GM21717 (cell line): ENCODE measurements around the gene TMEM164.
"Not testable (repeated sequence)": the region's sequence is repeated elsewhere in the genome, so short reads cannot be mapped to it uniquely, and the experiment has no call there.

Experiments used
- ATAC-seq: cut with Tn5 transposase; IDR thresholded peaks from one replicate; pipeline ENCODE4 v1.9.1; 2021; ENCODE audit warnings: mild to moderate bottlenecking, moderate library complexity; ENCODE audit not compliant: unreplicated experiment

TMEM164 gene

DNA sequence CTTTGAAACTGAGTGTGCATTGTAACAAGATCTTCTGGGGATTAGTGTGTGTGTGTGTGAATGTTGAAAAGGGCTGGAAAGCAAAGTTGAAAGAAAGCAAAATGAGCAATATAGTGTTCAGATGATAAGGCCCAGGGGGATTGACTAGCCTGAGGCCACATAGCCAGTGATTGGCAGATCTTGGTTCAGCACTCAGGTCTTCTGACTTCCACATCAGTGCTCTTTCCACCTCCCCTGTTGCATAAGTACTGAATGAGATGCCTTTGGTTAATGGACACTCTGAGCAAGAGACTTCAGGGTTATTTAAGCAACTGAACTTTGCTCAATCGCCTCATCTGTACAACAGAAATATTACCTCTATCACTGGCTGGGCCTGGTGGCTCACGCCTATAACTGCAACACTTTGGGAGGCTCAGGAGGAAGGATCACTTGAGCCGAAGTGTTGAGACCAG, 120.4 kb downstream of the TMEM164 start:
- no peak for ATAC-seq

DNA sequence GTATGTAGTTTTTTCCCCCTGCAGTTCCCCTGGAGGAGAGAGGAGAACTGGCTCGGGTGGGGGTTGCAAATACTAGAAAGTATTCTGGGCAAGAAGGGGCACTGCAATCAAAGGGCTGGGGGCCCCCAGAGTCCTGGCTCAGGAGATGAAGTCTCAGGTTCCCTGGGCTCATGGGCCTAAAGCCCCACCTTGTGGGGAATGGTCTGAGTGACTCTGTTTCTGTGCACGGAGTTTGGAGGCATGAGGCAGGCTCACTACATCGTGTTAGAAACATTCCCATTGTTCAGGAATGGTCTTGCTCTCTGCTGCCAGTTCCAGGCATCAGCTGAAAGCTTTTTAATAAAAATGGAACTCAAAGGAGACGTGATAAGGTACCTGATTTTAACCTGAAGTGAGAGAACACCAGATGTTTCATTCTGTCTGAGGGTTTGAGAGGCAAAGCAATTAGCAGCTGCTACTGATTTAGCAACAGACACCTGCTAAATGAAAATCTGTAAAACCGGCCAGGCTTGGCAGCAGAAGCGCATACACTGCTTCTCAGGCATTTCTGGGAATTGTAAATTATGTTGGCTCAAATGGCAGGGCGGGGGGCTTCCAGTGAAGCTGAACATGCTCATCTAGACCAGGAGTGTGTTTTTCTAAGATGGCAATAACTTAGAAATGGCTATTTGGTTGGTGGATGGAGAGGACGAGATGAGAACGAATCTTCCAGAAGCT, 122.7 kb downstream of the TMEM164 start:
- no peak for ATAC-seq

DNA sequence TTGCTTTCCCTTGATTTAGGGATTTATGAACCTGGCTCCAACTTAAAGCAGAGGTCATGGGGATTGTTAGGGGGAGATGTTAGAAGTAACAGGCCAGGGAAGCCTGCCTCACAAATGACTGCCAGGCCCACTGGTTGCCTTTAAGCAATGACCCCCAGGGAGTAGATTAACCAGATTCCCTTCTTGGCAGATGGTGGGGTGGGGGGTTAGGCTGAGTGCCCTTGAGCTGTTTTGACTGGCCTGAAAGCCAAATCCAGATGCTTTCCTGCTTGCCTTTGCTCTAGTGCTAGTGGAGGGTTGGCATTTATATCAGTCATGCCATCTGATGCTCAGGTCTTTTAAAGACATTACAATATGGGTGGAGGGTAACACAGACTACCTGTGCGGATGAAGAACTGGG, 128.1 kb downstream of the TMEM164 start:
- ATAC-seq = no peak

DNA sequence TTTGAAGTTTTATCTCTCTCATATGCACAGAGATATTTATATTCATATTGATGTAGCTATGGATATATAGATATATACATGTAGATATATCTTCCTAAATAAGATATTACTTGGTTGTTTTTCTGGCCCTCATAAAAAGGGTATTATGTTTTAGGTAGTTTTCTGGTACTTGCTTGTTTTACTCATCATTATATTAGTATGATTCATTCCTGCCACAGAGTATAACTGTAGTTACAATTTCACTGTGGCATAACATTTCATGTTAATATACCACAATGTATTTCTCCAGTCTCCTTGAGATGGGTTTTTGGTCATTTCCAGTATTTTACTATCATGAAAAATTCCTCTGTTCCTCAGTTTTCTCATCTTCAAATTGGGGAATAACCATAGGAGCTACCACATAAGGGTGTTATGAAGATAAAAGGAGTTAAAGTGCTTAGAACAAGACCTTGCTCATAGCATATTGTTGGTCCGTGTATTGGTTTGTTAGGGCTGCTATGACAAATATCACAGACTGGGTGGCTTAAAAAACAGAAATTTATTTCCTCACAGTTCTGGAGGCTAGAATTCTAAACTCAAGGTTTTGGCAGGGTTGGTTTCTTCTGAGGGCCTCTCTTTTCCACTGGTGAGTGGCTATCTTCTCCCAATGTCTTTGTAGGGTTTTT, 129.7 kb downstream of the TMEM164 start:
- no peak for ATAC-seq

DNA sequence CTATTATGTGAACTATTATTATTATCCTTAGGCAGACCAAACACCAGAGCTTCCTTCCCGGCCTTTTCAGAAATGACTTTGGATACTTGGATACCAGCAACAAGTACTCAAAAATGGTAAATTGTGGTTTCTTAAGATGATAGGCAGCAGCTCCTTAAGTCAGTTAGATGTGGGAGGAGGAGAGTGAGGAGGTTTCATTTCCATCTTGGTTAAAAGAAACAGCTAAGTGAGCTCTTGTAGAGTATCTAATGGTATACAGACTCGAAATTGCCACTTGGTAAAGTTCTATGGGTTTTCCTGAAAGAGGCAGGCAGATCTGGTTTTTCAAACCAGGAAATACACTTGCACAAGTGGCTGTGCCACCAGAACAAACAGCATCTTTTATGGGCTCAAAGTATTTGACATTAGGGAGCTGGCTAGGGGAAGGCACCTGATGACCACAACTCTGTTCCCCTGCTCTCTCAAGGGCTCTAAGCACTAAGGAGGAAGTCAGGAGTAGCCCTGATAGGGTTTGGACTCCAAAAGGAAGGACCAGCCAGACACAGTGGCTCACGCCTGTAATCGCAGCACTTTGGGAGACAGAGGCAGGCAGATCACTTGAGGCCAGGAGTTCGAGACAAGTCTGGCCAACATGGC, 130.9 kb downstream of the TMEM164 start:
- peak; percentile 69 for ATAC-seq

DNA sequence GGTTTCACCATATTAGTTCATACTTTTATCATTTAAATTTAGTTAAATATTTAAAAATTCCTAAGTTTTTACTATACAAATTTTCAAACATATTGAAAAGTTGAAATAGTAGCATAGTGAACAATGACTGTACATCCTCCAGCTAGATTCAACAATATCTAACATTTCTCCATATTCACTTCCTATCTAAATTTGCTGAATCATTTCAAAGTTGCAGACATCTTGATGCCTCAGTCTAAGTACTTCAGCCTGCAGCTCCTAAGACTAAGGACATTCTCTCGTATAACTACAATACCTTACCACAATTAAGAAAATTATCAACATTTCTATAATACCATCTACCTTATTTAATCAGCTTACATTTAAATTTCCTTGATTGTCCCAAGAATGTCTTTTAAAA, 132.7 kb downstream of the TMEM164 start:
- ATAC-seq = no peak

DNA sequence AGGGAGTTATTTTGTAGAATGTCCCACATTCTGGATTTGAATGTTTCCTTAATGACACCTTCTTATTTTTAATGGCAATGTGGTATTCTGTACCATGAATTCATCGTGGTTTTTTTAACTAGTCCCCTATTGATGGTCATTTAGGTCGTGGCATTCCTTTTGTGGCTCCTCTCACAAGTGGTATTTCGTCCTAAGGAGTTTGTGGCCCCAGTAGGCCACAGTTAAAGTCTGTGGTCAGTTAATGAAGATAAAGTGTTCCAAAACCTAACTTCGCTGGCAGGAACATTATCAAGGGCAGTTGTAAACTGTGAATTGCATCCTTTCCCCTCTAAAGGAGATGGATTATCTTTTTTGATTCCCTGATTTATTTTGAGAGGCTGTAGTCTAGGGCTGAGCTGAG, 133.2 kb downstream of the TMEM164 start:
- no peak for ATAC-seq

DNA sequence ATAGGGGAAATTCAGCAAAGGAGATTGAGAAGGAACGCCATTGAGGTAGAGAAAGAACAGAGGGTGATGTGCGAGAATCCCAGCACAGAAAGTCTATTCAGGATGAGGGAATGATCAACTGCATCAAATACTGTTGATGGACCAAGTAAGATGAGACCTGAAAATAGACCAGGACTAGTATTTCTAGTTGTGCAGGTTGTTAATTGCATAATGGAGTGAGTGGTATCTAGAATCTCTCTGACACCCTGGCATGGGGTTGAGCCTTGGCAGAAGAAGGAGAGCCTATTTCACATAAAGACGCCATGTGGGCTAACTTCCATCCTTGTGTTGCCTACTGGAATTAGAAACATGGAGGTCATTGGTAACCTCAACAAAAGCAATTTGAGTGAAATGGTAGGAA, 135.6 kb downstream of the TMEM164 start:
- no peak for ATAC-seq

DNA sequence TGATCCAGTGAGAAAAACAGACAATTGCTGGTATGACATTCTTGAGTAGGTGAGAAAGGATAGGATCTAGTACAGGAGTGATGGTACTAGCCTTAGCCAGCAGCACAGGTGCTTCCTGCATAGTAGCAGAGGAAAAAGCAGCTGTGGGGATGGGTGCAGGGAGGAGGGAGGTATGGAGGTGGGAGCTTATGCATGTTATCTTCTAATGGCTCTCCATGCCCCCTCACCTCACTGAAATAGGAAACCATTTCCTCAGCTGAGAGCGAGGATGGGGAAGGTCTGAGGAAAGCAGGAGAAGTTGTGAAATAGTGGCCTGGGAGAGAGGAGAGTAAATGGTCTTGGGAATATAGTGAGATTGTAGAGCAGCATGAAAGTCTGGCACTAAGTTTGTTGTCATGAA, 136.3 kb downstream of the TMEM164 start:
- ATAC-seq = no peak

DNA sequence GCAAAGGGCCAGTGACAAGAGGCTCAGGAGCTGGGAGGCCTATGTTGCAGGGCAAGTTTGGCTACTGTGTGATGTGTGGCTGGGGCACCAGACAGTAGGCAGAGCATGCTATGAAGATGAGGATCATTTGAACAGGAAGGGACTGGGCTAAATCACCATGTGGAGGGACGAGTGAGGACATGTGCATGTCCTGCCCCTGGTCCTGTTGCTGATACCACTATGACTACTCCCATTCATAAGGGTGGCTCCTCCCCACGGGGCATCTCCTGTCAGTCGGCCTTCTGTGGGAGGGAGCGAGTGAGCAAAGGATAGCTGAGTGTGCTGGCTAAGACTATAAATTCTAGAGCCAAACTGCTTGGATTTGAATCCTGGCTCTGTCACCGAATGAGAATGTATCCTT, 139.2 kb downstream of the TMEM164 start:
- no peak for ATAC-seq

DNA sequence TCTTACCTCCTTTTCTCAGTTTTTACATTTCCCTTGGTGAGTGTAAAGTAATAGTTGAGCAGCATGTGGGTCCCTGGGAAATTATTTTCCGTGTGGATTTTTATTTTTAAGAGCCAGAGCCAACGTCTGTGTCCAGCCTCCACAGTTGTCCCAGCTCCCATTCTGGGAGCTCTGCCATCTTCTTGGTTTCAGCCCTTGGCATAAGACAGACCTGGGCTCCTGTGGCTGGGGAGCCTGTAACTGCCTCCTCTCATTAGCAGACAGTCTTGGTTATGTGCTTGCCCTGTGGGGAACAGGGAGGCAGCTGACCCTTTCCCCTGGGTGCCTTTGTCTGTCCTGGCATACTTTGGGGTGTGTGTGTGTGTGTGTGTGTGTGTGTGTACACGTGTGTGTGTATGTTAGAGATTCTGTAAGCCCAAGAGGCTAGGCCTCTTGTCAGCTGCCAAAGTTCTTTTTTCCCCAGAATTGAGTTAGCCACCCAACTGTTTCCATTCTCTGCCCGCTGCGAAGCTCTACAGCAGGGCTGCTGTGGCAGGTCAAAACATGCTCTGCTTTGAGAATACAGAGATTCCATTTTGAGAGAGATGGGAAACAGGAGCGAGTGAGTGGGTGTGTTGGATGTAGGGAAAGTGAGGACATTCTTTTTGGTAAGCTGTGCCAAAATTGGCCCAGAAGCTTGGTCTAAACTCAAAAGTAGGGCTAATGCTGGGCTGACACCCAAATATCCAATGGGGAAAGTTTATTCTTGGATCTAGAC, 140.7 kb downstream of the TMEM164 start:
- ATAC-seq = no peak

DNA sequence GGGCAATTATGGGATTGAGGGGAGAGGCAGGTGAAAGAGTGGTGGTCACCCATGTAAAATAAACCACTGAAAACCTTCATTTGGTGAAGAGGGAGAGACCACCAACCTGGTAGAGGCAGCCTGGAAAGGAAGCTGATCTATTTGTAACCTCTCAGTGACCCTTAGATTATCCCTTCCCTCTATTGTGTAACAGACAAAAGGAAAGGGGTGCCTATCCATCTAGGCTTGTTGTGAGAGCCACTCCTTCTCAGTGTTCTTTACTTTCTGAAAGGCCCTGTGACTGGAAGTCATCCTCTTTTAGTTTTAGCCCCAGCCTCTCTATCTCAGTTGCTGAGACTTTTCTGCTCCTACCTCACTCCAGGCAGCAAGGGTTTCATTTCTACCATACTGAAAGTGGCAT, 142.4 kb downstream of the TMEM164 start:
- ATAC-seq = no peak

DNA sequence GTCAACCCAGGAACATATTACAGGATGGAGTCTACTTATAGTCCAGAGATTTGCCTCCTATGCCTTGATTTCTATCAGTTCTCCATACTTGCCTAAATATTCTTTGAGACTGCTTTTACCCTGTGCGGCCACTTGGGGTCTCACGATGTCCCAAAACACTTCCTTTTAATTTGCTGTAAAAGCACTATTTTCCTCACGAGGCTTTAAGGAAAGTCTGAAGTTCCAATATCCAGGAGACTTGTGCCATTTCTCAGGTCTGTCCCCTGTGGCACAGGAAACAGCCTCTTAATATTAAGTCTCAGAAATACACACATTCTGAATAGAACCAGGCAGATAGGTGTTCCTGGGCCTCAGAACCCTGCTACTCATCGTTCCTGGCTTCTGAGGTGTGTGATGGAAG, 142.9 kb downstream of the TMEM164 start:
- ATAC-seq = peak; percentile 50

DNA sequence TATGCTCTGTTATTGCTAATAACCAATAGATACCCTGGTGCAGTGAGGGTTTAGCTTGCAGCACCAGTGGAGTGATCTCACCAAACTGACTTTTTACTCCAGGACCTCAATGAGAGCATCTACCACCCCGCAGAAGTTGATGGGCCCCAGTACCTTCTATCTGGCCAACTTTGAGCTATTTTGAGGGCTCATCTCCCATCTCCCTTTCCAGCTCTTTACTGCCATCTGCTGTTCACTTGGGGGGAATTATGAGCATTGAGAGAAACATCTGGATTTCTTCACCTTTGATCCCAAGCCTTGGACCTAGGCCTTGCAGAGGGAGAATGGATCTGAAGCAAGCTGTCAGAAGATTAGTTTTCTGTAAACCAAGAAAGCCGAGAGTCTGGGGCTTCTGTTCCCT, 143.6 kb downstream of the TMEM164 start:
- ATAC-seq = no peak

DNA sequence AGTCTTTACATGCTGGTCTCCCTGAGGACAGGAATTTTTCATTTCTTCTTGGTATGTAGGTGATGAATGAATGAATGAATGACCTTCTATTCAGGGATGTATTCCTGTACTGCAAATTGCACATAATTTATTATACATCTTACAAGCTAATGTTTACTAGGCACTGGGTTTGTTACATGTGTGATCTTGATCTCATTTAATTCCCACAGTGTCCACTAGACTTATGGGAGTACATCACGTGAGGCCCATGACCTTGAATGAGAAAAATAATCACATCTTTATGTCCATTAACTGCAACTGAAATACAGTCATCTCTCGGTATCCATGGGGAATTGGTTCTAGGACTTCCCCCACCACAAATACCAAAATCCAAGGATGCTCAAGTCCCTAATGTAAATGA, 150.3 kb downstream of the TMEM164 start:
- no peak for ATAC-seq

DNA sequence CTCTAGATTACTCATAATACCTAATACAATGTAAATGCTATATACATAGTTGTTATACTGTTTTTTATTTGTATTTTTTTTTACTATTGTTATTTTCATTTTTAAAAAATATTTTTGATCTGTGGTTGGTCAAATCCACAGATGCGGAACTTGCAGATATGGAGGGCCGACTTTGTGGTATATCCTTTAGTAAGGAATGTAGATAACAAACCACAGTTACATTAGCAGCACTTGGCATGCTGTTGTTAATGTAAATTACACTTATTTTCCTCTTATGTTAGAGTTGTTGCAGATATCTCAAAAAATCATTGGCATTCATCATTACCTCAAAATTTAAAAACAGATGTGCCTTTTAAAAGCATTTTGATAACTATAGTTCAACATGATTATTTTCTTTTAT, 151.0 kb downstream of the TMEM164 start:
- no peak for ATAC-seq

DNA sequence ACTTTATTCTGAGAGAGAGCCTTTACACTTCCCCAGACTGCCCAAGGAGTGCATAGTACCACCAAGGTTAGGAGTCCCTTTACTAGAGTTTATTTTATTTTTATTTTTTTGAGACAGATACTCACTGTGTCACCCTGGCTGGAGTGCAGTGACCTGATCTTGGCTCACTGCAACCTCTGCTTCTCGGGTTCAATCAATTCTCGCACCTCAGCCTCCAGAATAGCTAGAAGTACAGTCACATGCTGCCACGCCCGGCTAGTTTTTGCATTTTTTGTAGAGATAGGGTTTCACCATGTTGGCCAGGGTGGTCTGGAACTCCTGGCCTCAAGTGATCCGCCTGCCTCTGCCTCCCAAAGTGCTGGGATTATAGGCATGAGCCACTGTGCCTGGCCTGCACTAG, 151.4 kb downstream of the TMEM164 start:
- ATAC-seq = not testable (repeated sequence)

DNA sequence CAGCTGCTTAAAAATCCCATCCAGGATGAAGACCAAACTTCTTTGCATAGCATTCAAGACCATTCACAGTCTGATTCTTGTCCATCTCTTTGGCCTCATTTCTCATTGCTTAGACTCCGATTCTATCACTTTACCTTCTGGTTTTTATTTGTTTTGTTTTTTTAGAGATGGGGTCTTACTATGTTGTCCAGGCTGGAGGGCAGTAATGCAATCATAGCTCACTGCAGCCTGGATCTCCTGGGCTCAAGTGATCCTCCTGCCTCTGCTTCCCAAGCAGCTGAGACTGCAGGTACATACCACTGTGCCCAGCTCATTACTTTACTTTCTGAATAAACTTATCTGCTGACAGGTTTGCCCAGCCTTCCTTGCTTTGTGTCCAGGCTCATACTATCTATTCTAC, 152.8 kb downstream of the TMEM164 start:
- ATAC-seq = no peak

DNA sequence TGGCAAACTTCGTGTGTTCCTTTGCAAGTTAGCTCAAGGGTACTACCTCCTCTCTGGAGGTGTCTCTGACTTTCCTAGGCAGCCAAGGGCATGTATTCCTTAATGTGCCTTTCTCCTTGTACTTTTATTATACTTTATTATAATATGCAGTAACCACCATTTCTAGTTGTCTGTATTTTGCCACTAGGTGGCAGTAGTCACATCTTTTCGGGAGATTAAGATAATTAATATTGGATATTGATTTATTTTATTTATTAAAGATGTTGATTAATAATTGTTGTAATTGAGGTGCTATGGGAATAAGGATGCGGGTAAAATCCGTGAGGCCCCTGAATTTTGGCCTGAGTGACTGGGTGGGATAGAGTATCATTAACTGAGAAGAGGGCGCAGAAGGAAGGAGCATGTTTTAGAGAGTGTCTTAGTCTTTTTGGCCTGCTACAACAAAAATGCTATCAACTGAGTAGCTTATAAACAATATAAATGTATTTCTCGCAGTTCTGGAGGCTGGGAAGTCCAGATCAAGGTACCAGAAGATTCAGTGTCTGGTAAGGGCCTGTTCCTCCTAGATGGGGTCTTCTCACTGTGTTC, 153.3 kb downstream of the TMEM164 start:
- no peak for ATAC-seq

DNA sequence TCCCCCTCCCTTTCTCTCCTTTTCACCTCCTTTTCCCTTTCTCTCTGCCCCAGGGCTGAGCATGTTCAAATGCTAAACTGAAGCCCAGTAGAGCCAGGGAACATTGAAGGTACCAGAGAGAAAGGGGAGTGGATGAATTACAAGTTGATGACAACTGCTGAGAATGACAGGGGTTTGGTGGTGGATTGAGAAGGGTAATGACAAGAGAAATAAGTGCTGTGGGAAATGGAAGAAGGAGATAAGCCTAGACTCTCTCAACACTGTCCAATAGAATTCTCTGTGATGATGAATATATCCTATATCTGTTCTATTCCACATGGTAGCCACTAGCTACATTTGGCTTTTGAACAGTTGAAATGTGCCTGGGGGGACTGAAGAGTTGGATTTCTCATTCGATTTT, 154.5 kb downstream of the TMEM164 start:
- no peak for ATAC-seq

DNA sequence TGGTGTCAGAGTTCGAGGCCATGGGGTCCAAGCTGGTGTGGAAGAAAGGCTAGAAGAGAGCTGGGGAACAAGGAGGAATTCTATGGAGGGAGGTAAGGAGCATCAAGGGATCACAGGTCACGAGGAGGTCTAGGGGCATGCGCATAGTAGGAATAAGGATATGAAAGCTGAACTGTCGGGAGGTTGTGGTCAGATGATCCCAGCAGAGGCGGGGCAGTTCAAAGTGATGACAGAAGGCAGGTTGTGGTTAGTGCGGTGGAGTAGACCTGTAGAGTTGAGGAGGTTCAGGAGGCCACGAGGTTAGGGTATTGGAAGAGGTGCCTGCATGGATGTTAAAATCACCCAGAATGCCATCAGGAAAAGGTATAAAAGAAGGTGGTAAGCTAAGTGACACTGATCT, 156.3 kb downstream of the TMEM164 start:
- ATAC-seq = peak; percentile 43
